ENCODE results near the gene ZNF516.

ZNF516 gene

DNA sequence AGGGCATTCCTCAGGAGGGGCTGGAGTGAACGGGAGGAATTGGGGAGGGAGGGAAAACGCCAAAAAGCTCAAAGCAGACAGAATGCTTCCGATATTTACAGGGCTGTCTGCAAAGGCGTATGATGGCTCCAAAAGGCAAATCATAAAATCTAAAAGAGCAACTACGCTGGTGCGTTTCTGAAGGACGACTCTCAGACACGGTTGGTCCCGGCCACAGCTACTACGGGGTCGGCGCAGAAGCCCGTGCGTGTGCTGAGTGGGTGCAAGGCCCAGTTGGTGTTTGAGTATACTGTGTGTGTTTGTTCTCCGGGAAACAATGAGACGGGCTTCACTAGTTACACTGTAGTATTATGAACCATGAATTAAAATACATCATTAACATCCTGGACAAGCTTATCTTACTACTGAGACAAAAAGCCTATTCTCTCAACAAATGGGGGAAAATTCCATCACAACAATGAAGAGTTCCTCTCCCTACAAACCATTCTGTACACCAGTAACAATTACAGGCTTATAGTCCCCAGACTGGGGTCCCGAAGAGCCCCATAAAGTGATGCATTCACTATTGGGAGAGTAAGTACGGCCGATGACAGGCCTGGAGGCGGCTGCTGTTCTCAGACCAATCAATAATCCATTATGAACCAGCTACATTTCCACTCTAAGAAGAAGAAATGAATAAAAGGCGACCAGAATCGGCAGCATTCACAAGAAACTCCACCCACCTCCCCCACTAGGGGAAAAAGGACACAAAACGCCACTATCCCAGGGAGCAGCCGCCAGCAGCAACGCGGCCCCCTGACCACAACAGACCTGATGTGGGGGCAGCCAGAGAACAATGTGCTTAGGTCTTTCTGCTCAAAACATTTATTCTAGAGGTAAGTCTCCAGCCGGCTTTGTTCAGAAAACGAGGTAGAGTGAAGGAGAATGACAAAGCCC lies 43.4 kb downstream of the ZNF516 start:
- Histone ChIP-seq H3K79me2 (ENCODE audit: insufficient read depth, low read length) (no peaks in the 10 kb centered on the region), H3K4me1 (ENCODE audit: insufficient read depth, low read length) (no peaks in the 10 kb centered on the region), H3K4me2 (ENCODE audit: insufficient read depth, low read length) (no peak overlapping the region), H2AFZ (ENCODE audit: low read depth, low read length) (no peak overlapping the region), H3K9me3 (ENCODE audit: insufficient read depth, low read length, severe bottlenecking) (no peaks in the 10 kb centered on the region), H3K36me3 (ENCODE audit: insufficient read depth, low read length) (no peaks in the 10 kb centered on the region), H3K9ac (ENCODE audit: low read depth, low read length) (no peak overlapping the region), H3K27me3 (ENCODE audit: insufficient read depth, low read length, poor library complexity) (peaks cover 14% of the 10 kb centered on the region), H3K27ac (ENCODE audit: low read length) (no peak overlapping the region), H4K20me1 (ENCODE audit: insufficient read depth, low read length) (no peaks in the 10 kb centered on the region), H3K4me3 (ENCODE audit: low read depth in 1 of 2, low read length in 2 of 2) (no peak overlapping the region)
- ATAC-seq (ENCODE audit: insufficient read depth, low read depth) (no peak), DNase-seq (no peak)
- TF ChIP-seq, protein P1, sequence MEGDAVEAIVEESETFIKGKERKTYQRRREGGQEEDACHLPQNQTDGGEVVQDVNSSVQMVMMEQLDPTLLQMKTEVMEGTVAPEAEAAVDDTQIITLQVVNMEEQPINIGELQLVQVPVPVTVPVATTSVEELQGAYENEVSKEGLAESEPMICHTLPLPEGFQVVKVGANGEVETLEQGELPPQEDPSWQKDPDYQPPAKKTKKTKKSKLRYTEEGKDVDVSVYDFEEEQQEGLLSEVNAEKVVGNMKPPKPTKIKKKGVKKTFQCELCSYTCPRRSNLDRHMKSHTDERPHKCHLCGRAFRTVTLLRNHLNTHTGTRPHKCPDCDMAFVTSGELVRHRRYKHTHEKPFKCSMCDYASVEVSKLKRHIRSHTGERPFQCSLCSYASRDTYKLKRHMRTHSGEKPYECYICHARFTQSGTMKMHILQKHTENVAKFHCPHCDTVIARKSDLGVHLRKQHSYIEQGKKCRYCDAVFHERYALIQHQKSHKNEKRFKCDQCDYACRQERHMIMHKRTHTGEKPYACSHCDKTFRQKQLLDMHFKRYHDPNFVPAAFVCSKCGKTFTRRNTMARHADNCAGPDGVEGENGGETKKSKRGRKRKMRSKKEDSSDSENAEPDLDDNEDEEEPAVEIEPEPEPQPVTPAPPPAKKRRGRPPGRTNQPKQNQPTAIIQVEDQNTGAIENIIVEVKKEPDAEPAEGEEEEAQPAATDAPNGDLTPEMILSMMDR (IDR thresholded peaks at IDR 0.05; ENCODE audit: borderline replicate concordance, extremely low read depth, low read length, poor library complexity, severe bottlenecking), result no peak
- TF ChIP-seq EZH2 (IDR thresholded peaks at IDR 0.05; ENCODE audit: borderline replicate concordance, low read depth, low read length, severe bottlenecking), result no peak

DNA sequence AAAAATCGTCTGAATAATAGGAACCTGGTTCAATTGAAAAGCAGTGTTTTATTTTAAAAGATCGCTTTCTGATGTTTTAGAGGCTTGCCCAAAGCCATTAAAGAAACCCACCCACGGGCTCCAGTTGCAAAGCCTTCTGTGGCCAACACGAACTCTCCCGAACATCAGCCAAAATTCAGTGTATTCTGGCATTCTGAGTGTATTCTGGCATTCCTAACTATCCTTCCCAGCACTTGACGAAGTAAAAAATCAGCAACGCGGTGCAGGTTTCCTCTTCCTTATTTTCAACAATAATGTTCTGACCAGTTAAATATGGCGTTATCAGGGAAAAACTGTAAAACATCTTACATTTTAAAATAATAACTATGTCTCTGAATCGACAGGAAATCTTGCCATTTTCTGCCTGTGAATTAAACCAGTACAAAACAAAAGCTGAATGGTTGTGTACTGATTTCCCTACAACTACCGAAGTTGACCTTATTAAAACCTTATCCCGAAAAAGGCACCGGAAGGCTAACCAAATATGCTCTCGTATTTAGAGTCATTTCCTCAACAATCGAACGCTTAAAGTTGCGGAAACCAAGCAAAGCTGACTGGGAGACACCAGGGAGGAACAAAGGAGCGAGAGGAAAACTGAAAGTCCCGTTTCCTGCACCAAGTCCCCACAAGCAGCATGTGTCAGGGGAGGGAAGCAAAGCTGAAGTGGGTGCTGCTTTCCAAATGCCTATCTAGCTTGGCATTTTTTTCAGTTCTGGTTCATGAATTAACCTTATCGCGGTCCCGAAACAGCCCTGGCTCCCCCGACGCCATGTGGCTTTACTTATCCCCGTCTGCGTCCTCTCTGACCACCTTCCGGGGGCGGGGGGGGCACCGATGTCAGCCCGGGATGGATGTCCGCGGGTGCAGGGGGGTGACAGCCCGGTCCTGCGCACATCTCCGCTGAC lies 44.3 kb downstream of the ZNF516 start:
- H3K27me3 ChIP-seq (ENCODE audit: insufficient read depth, low read length, poor library complexity), result peaks cover 10% of the 10 kb centered on the region
- H3K4me2 ChIP-seq (ENCODE audit: insufficient read depth, low read length), result no peak overlapping the region
- no peak overlapping the region for H2AFZ ChIP-seq (ENCODE audit: low read depth, low read length)
- H3K27ac ChIP-seq (ENCODE audit: low read length), result no peak overlapping the region
- no peaks in the 10 kb centered on the region for H4K20me1 ChIP-seq (ENCODE audit: insufficient read depth, low read length)
- H3K9ac ChIP-seq (ENCODE audit: low read depth, low read length), result no peak overlapping the region
- no peak overlapping the region for H3K4me3 ChIP-seq (ENCODE audit: low read depth in 1 of 2, low read length in 2 of 2)
- ATAC-seq (ENCODE audit: insufficient read depth, low read depth) (no peak), DNase-seq (no peak)
- TF ChIP-seq, protein P1 (IDR thresholded peaks at IDR 0.05; ENCODE audit: borderline replicate concordance, extremely low read depth, low read length, poor library complexity, severe bottlenecking), result no peak
- TF ChIP-seq EZH2 (IDR thresholded peaks at IDR 0.05; ENCODE audit: borderline replicate concordance, low read depth, low read length, severe bottlenecking), result no peak
- no peaks in the 10 kb centered on the region for H3K9me3 ChIP-seq (ENCODE audit: insufficient read depth, low read length, severe bottlenecking)
- no peaks in the 10 kb centered on the region for H3K4me1 ChIP-seq (ENCODE audit: insufficient read depth, low read length)
- no peaks in the 10 kb centered on the region for H3K79me2 ChIP-seq (ENCODE audit: insufficient read depth, low read length)
- no peaks in the 10 kb centered on the region for H3K36me3 ChIP-seq (ENCODE audit: insufficient read depth, low read length)

DNA sequence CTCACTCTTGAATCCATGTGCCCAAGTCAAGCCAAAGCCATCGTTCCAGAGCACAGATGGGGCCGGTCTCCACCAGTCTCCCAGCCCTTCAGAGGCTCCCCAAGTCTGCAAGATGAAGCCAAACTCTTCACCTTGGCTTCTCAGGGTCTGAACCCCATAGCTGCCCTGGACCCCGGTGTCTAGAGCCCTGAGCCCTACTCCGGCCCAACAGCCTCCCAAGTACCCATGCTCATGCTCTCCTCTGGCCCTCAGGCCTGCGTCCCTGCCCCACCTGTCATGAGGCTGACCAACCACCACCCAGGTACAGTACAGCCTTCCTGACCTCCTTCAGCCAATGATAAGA lies 46.0 kb downstream of the ZNF516 start:
- H3K9ac ChIP-seq (ENCODE audit: low read depth, low read length), result no peak overlapping the region
- H3K27ac ChIP-seq (ENCODE audit: low read length), result no peak overlapping the region
- no peak overlapping the region for H3K4me3 ChIP-seq (ENCODE audit: low read depth in 1 of 2, low read length in 2 of 2)
- peaks cover 5% of the 10 kb centered on the region for H3K27me3 ChIP-seq (ENCODE audit: insufficient read depth, low read length, poor library complexity)
- ATAC-seq (ENCODE audit: insufficient read depth, low read depth) (no peak), DNase-seq (no peak)
- H2AFZ ChIP-seq (ENCODE audit: low read depth, low read length), result no peak overlapping the region
- no peaks in the 10 kb centered on the region for H3K4me1 ChIP-seq (ENCODE audit: insufficient read depth, low read length)
- H3K36me3 ChIP-seq (ENCODE audit: insufficient read depth, low read length), result no peaks in the 10 kb centered on the region
- H3K79me2 ChIP-seq (ENCODE audit: insufficient read depth, low read length), result no peaks in the 10 kb centered on the region
- TF ChIP-seq, protein P1 (IDR thresholded peaks at IDR 0.05; ENCODE audit: borderline replicate concordance, extremely low read depth, low read length, poor library complexity, severe bottlenecking), result no peak
- TF ChIP-seq EZH2 (IDR thresholded peaks at IDR 0.05; ENCODE audit: borderline replicate concordance, low read depth, low read length, severe bottlenecking), result no peak
- no peaks in the 10 kb centered on the region for H3K9me3 ChIP-seq (ENCODE audit: insufficient read depth, low read length, severe bottlenecking)
- no peaks in the 10 kb centered on the region for H4K20me1 ChIP-seq (ENCODE audit: insufficient read depth, low read length)
- no peak overlapping the region for H3K4me2 ChIP-seq (ENCODE audit: insufficient read depth, low read length)
